SH-SY5Y (cell line): Measurements from ENCODE around the gene ATP9B.

Experiments used
- GATA2 ChIP-seq: IDR thresholded peaks from 2 replicates; pipeline ENCODE4 v1.6.1; 2011; ENCODE audit warnings: mild to moderate bottlenecking, low read depth, low read length
- GATA3 ChIP-seq: IDR thresholded peaks from 2 replicates; pipeline ENCODE4 v1.6.1; 2011; ENCODE audit warnings: low read depth, mild to moderate bottlenecking, low read length, moderate library complexity

DNA sequence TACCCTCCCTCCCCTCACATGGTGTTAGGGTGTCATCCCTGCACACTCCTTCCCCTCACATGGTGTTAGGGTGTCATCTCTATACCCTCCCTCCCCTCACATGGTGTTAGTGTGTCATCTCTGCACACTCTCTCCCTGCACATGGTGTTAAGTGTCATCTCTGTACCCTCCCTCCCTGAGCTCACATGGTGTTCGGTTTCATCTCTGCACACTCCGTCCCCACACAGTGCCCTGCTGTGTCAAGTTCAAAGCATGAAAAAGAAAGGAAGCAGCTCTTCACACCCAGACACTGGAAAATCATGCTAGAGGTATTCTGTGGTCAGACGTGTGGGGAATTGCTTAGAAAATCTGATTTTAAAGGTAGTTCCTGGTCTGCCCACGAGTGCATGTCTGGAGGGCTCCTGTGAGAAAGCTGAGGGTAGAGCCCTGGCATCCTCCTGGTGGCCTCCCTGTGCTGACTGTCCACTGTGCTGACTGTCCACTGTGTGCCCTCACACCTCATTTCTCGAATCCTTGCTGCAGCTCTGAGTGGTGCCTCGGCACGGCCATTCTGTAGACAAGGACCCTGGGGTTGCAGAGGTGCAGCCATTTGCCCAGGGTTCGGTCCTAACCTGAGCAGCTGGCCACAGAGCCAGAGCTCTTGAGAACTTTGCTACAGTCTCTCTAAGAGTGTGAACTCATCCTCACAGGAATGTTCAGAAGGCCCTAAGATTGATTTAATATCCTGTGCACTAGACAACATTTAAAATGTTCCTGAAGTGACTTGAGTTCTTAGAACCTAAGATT is 257.4 kb downstream of the ATP9B start:
- TF ChIP-seq GATA3 (no peak), GATA2 (no peak)
